ENCODE results near the gene OLFML2A. TPM values are rescaled to one million over a fixed set of nuclear protein-coding genes. Genes with fewer than 3 reads are reported as not detected.

Gene OLFML2A
- polyA plus RNA-seq, 4 donors = 0.22 to 6.3 (median 1.9) TPM

DNA sequence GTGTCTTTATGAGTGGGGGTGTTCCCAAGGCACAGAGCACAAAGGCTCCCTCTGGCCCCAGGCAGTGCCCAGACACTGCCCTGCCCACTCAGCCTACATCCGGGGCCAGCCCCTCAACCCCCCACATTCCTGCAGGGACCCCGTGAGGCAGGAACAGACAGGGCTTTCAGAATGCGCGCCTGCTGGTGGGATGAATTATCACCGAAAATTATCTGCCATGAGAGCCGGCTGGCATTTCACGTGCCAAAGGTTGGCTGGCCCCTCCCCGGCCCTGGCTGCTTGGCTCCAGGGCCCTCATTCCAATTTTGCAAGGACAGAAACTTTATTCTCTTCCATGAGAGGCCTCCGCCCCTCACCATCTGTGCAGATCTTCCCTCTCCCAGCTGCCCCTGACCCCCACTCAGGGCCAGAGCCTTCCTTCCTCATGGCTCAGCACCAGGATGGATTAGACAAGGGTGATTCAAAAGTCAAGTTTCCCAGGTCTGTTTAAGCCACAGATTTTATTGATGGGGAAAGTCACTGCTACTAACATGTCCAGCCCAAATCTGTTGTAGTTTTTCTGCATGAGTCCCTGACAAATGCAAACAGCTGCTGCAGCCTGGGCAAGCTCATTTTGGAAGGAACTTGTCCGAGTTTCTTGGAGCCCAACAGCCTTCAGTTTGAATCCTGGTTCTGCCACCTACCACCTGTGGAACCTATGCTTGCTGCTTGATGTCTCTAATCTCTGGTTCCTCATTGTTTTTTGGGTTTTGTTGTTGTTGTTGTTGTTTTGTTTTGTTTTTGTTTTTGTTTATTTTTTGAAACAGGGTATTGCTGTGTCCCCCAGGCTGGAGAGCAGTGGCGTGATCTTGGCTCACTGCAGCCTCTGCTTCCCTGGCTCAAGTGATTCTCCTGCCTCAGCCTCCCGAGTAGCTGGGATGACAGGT, 44.0 kb downstream of the OLFML2A start:
- no peaks in the 10 kb centered on the region for H3K27me3 ChIP-seq (ENCODE audit: control insufficient read depth in 3 of 3, insufficient read depth in 3 of 3, low read length in 3 of 3)
- 37 to 58% (median 45%) methylated on average over 12 of the region's 12 CpGs for WGBS, 3 donors
- H3K4me1 ChIP-seq (ENCODE audit: control insufficient read depth in 3 of 3, insufficient read depth in 2 of 3, low read depth in 1 of 3, low read length in 2 of 3) = peaks cover 0 to 9% (median 0%) of the 10 kb centered on the region in 3 donors
- H3K36me3 ChIP-seq (ENCODE audit: control insufficient read depth in 3 of 3, insufficient read depth in 2 of 3, low read depth in 1 of 3, low read length in 3 of 3) = no peaks in the 10 kb centered on the region
- DNase-seq (peak in 1 of 2 donors; percentile 18), FAIRE-seq (no peak)
- H3K9me3 ChIP-seq (ENCODE audit: control insufficient read depth in 2 of 2, insufficient read depth in 1 of 2, low read depth in 1 of 2, low read length in 1 of 2) = peaks cover 0 to 2% of the 10 kb centered on the region in 2 donors
- H3K4me3 ChIP-seq (ENCODE audit: low read depth in 1 of 3, low read length in 3 of 3) = no peak overlapping the region
- no peak overlapping the region for H3K27ac ChIP-seq (ENCODE audit: low read depth in 1 of 3, low read length in 2 of 3)

DNA sequence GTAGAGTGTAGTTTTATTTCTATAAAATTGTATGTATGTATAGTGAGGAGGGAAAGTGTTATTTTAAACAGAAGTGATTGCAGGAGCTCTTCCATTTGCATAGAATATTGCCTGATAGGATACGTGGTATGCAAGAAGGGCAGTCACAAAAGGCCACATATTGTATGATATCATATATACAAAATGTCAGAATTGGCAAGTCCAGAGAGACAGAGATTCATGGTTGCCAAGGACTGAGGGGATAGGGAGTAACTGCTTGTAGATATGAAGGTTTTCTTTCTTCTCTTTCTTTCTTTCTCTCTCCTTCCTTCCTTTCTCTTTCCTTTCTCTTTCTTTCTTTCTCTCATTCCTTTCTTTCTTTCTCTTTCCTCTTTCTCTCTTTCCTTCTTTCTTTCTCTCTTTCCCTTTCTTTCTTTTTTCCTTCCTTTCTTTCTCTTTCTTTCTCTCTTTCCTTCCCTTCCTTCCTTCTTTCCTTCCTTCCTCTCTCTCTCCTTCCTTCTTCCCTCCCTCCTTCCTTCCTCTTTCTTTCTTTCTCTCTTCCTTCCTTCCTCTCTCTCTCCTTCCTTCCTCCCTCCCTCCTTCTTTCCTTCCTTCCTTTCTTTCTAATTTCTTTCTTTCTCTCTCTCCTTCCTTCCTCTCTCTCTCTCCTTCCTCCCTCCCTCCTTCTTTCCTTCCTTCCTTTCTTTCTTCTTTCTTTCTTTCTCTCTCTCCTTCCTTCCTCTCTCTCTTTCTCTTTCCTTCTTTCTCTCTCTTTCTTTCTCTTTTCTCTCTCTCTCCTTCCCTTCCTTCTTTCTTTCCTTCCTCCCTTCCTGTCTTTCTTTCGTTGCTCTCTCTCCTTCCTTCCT, 51.8 kb downstream of the OLFML2A start:
- H3K27ac ChIP-seq (ENCODE audit: low read depth in 1 of 3, low read length in 2 of 3) = no peak overlapping the region
- no peaks in the 10 kb centered on the region for H3K27me3 ChIP-seq (ENCODE audit: control insufficient read depth in 3 of 3, insufficient read depth in 3 of 3, low read length in 3 of 3)
- no peak for FAIRE-seq
- no peaks in the 10 kb centered on the region for H3K36me3 ChIP-seq (ENCODE audit: control insufficient read depth in 3 of 3, insufficient read depth in 2 of 3, low read depth in 1 of 3, low read length in 3 of 3)
- WGBS, 3 donors = 22 to 34% (median 30%) methylated on average over 2 of the region's 2 CpGs
- peaks cover 0 to 5% (median 0%) of the 10 kb centered on the region in 3 donors for H3K4me1 ChIP-seq (ENCODE audit: control insufficient read depth in 3 of 3, insufficient read depth in 2 of 3, low read depth in 1 of 3, low read length in 2 of 3)
- no peak overlapping the region for H3K4me3 ChIP-seq (ENCODE audit: low read depth in 1 of 3, low read length in 3 of 3)
- H3K9me3 ChIP-seq (ENCODE audit: control insufficient read depth in 2 of 2, insufficient read depth in 1 of 2, low read depth in 1 of 2, low read length in 1 of 2) = peaks cover 0 to 5% of the 10 kb centered on the region in 2 donors
- DNase-seq = no peak

GRCh38 chr9:124829334-124829669, 52.4 kb downstream of the OLFML2A start:
- no peaks in the 10 kb centered on the region for H3K36me3 ChIP-seq (ENCODE audit: control insufficient read depth in 3 of 3, insufficient read depth in 2 of 3, low read depth in 1 of 3, low read length in 3 of 3)
- DNase-seq (peak in 1 of 2 donors; percentile 23), FAIRE-seq (no peak)
- no peak overlapping the region for H3K4me3 ChIP-seq (ENCODE audit: low read depth in 1 of 3, low read length in 3 of 3)
- H3K4me1 ChIP-seq (ENCODE audit: control insufficient read depth in 3 of 3, insufficient read depth in 2 of 3, low read depth in 1 of 3, low read length in 2 of 3) = peaks cover 0 to 8% (median 0%) of the 10 kb centered on the region in 3 donors
- H3K27me3 ChIP-seq (ENCODE audit: control insufficient read depth in 3 of 3, insufficient read depth in 3 of 3, low read length in 3 of 3) = no peaks in the 10 kb centered on the region
- H3K27ac ChIP-seq (ENCODE audit: low read depth in 1 of 3, low read length in 2 of 3) = no peak overlapping the region
- peaks cover 0 to 5% of the 10 kb centered on the region in 2 donors for H3K9me3 ChIP-seq (ENCODE audit: control insufficient read depth in 2 of 2, insufficient read depth in 1 of 2, low read depth in 1 of 2, low read length in 1 of 2)
- WGBS, 3 donors = 31 to 44% (median 38%) methylated on average over 5 of the region's 5 CpGs

DNA sequence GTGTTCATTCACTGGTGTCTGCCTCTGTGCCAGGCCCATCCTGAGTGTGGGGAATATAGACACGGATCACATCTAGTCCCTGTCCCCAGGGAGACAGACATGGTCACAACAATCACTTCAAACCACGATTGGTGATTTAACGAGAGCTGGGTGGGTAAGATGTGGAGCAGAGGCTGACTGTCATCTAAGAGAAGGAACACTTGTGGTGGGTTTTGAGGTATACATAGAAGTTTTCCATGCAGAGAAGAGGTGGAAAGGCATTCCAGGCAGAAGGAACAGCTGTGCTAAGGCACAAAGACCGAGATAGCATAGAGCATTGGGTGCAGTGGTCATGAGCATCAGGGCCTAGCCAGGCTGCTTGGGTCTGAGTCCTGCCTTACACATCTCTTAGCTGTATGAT, 53.7 kb downstream of the OLFML2A start:
- no peaks in the 10 kb centered on the region for H3K36me3 ChIP-seq (ENCODE audit: control insufficient read depth in 3 of 3, insufficient read depth in 2 of 3, low read depth in 1 of 3, low read length in 3 of 3)
- H3K4me1 ChIP-seq (ENCODE audit: control insufficient read depth in 3 of 3, insufficient read depth in 2 of 3, low read depth in 1 of 3, low read length in 2 of 3) = peaks cover 0 to 21% (median 7%) of the 10 kb centered on the region in 3 donors
- no peak for FAIRE-seq
- 56 to 68% (median 63%) methylated on average over 4 of the region's 4 CpGs for WGBS, 3 donors
- no peak overlapping the region for H3K27ac ChIP-seq (ENCODE audit: low read depth in 1 of 3, low read length in 2 of 3)
- DNase-seq = no peak
- peaks cover 0 to 3% of the 10 kb centered on the region in 2 donors for H3K9me3 ChIP-seq (ENCODE audit: control insufficient read depth in 2 of 2, insufficient read depth in 1 of 2, low read depth in 1 of 2, low read length in 1 of 2)
- H3K4me3 ChIP-seq (ENCODE audit: low read depth in 1 of 3, low read length in 3 of 3) = no peak overlapping the region
- H3K27me3 ChIP-seq (ENCODE audit: control insufficient read depth in 3 of 3, insufficient read depth in 3 of 3, low read length in 3 of 3) = no peaks in the 10 kb centered on the region

- H3K36me3 ChIP-seq (ENCODE audit: control insufficient read depth in 3 of 3, insufficient read depth in 2 of 3, low read depth in 1 of 3, low read length in 3 of 3) = no peaks in the 10 kb centered on the region
- DNase-seq = no peak
- H3K9me3 ChIP-seq (ENCODE audit: control insufficient read depth in 2 of 2, insufficient read depth in 1 of 2, low read depth in 1 of 2, low read length in 1 of 2) = no peaks in the 10 kb centered on the region
- peaks cover 0 to 27% (median 7%) of the 10 kb centered on the region in 3 donors for H3K4me1 ChIP-seq (ENCODE audit: control insufficient read depth in 3 of 3, insufficient read depth in 2 of 3, low read depth in 1 of 3, low read length in 2 of 3)
- peak overlapping the region in 2 of 3 donors; percentile 18 to 70 for H3K27ac ChIP-seq (ENCODE audit: low read depth in 1 of 3, low read length in 2 of 3)
- H3K27me3 ChIP-seq (ENCODE audit: control insufficient read depth in 3 of 3, insufficient read depth in 3 of 3, low read length in 3 of 3) = no peaks in the 10 kb centered on the region
- WGBS, 3 donors = 72 to 81% (median 78%) methylated on average over 9 of the region's 9 CpGs
- H3K4me3 ChIP-seq (ENCODE audit: low read depth in 1 of 3, low read length in 3 of 3) = no peak overlapping the region
- no peak for FAIRE-seq
Observed at GRCh38 chr9:124831642-124832364, 54.9 kb downstream of the OLFML2A start.

- Histone ChIP-seq H3K4me3 (ENCODE audit: low read depth in 1 of 3, low read length in 3 of 3) (no peak overlapping the region), H3K27ac (ENCODE audit: low read depth in 1 of 3, low read length in 2 of 3) (peak overlapping the region; percentile 39 to 88 (median 71)), H3K9me3 (ENCODE audit: control insufficient read depth in 2 of 2, insufficient read depth in 1 of 2, low read depth in 1 of 2, low read length in 1 of 2) (peaks cover 0 to 5% of the 10 kb centered on the region in 2 donors), H3K36me3 (ENCODE audit: control insufficient read depth in 3 of 3, insufficient read depth in 2 of 3, low read depth in 1 of 3, low read length in 3 of 3) (no peaks in the 10 kb centered on the region), H3K4me1 (ENCODE audit: control insufficient read depth in 3 of 3, insufficient read depth in 2 of 3, low read depth in 1 of 3, low read length in 2 of 3) (peaks cover 0 to 30% (median 7%) of the 10 kb centered on the region in 3 donors), H3K27me3 (ENCODE audit: control insufficient read depth in 3 of 3, insufficient read depth in 3 of 3, low read length in 3 of 3) (peaks cover 0 to 2% (median 0%) of the 10 kb centered on the region in 3 donors)
- DNase-seq (peak; percentile 81 to 89), FAIRE-seq (no peak)
- WGBS, 3 donors = 16 to 46% (median 40%) methylated on average over 7 of the region's 7 CpGs
Observed at GRCh38 chr9:124834591-124834990, 57.7 kb downstream of the OLFML2A start.

DNA sequence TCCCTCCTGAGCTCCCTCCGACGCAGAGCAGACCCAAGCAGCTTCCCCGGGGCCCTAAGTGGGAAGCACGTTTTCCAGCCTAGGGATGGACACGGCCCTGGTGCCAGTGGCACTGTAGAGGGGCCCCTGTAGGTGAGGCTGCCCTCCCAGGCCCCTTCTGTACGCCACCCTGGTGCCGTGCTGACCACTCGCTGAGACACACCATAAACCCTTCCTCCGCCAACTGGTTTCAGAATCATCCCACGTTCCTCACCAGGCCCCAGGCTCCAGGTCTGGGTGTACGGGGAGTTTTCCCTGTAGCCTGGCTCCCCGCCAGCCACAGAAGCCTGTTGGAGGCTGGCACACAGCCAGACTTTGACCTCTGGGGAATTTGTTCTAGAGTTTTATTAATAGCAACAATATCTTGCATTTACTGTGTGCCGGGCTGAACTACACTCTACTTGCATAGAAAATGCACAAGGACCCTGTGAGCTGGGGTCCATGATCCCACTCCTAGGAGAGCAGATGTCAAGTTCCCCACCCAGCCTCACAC, 58.2 kb downstream of the OLFML2A start:
- H3K4me3 ChIP-seq (ENCODE audit: low read depth in 1 of 3, low read length in 3 of 3) = no peak overlapping the region
- peak; percentile 88 to 92 for DNase-seq
- peaks cover 0 to 5% of the 10 kb centered on the region in 2 donors for H3K9me3 ChIP-seq (ENCODE audit: control insufficient read depth in 2 of 2, insufficient read depth in 1 of 2, low read depth in 1 of 2, low read length in 1 of 2)
- H3K27me3 ChIP-seq (ENCODE audit: control insufficient read depth in 3 of 3, insufficient read depth in 3 of 3, low read length in 3 of 3) = peaks cover 0 to 2% (median 0%) of the 10 kb centered on the region in 3 donors
- WGBS, 3 donors = 11 to 37% (median 30%) methylated on average over 13 of the region's 13 CpGs
- H3K4me1 ChIP-seq (ENCODE audit: control insufficient read depth in 3 of 3, insufficient read depth in 2 of 3, low read depth in 1 of 3, low read length in 2 of 3) = peaks cover 0 to 34% (median 7%) of the 10 kb centered on the region in 3 donors
- no peak for FAIRE-seq
- peak overlapping the region; percentile 39 to 88 (median 71) for H3K27ac ChIP-seq (ENCODE audit: low read depth in 1 of 3, low read length in 2 of 3)
- H3K36me3 ChIP-seq (ENCODE audit: control insufficient read depth in 3 of 3, insufficient read depth in 2 of 3, low read depth in 1 of 3, low read length in 3 of 3) = no peaks in the 10 kb centered on the region

Measured in small intestine (tissue), 7 donors.